CD4-positive, alpha-beta T cell treated with Interleukin-1 beta for 1 hour (primary cell): Measurements from ENCODE around the gene P4HA2.

Source experiments
- DNase-seq, 2 donors: peaks; one replicate each; pipeline ENCODE4 v3.0.0-alpha.2; 2020 to 2022

P4HA2 gene

DNA sequence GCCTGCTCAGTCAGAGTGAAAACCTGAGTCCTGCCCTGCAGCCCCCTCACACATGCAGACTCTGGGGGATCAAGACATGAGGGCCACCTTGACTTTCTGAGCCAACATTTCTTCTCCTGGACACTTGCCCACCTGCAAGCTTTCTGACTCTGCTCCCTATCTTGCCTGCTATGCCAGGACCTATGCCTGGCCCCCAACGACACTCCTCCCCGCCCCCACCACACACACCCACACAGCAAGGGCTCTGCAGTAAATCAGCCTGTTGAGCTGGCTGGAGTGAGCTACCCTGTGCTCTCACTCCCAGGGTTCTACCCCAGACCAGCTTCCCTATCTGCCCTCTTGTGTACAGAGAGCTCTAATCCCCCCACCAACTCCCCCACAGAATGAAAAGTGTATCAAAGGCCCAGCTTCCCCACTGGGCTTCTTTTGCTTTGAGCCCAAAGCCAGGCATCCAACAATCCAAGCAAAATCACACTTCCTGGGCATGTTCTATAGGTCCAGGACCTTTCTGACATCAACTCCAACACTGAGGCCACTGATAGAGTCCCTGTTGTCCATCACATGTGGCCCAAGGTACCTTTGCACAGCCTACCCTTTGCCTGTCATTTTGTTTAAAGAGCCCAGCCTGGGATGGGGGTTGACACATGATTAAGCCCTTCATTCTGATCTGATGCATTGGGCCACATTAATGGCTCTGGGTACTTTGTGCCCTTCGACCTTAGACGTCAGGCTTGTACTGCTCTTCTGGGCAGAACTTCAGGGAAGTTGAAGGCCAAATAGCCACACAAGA lies 37.1 kb upstream of the P4HA2 start:
- DNase-seq = no peak

DNA sequence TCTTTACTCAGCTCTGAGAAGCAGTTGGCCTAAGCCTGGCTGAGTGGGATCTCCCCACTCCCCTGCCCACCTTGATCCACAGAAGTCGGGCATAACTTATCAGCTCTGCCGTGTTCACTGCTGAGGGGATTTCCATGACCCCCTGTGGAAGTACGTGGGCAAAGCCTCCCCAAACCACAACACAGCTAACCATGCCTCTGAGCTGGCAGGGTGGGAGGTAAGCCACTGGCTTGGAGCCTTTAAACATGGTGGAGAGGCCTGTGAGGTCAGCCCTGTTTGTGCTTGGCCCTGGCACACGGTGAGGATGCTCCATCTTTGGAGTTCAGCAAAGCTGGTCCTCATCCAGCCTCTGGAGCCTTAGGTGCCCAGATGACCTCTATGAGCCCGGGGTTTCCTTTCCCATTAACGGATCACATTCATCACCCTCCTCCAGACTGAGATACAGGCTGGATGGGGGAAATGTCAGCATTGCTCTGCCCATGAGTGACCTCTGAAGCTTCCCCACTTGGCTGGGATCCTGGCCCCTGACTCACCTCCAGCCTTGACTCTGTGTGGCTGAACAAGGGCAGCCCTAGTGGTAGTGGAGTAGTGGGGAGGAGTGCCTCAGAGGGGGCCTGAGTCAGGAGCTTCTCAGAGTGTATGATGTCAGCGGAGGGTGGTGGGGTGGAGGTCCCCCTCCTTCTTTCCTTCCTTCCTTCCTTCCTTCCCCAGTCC lies 36.1 kb upstream of the P4HA2 start:
- no peak for DNase-seq

DNA sequence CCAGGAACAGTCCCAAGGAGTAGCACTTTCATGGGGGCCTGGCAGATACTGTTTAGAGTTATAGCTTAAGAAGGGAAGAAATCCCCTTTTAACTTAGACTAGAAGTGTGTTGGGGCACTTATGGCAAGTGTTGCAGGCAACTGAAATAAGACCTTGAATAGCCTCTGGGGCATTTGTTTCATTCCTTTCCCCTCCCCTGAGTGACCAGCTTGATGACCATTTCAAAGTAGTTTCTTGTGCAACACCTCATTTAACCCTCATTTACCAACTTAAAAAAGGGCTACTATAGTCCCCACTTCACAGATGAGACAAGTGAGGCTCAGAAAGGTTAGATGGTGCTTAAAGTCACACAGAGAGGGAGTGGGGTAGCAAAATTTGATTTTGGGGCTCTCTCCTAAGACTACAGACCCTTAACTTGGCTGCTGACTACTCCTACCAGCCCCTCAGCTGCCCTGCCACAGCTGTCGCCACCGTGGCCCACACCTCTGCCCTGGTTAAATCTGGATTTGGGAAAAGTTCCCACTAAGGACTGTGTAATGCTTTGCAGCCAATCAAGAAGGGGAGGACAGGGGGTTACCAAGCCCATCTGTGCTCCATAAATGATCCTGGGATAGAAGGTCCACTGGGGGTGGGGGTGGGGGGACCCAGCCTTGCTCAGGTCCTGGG lies 35.4 kb upstream of the P4HA2 start:
- DNase-seq = no peak

DNA sequence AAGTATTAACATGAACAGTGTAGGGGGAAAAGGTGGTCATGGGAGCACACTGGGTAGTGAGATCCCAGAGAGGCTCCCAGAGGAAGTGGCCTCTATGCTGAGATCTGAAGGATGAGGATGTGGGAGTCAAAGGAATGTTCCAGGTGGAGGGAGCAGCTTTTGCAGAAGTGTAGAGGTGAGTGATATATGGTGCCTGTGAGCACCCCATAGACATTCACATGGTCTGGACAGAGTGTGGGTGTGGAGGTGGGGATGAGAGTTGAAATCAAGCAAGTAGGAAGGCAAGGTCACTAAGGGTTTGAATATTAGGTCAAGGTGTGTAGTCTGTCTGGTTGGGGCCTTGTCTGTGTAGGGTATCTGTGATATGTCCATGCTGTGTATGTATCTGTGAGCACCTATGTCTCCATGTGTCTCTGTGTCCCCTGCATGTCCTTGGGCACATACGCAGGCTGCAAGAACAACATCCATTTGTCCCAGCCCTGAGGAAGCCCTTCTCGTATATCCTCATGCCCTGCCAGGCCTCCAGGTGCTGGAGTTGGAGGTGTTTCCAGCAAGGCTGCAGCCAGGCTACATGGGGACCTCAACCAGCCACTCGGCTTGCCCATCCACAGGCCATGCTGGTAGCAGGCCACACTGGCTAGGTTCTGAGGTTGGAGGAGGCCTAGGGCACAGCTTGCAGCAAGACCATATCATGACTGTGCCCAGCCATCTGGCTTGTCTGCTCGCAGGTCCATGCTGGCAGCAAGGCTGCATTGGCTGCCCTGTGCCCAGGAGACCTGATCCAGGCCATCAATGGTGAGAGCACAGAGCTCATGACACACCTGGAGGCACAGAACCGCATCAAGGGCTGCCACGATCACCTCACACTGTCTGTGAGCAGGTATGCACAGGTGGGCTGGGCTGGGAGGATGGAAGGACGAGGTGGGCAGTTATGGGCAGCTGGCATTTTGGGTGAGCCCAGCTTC lies 34.5 kb upstream of the P4HA2 start:
- DNase-seq = no peak

DNA sequence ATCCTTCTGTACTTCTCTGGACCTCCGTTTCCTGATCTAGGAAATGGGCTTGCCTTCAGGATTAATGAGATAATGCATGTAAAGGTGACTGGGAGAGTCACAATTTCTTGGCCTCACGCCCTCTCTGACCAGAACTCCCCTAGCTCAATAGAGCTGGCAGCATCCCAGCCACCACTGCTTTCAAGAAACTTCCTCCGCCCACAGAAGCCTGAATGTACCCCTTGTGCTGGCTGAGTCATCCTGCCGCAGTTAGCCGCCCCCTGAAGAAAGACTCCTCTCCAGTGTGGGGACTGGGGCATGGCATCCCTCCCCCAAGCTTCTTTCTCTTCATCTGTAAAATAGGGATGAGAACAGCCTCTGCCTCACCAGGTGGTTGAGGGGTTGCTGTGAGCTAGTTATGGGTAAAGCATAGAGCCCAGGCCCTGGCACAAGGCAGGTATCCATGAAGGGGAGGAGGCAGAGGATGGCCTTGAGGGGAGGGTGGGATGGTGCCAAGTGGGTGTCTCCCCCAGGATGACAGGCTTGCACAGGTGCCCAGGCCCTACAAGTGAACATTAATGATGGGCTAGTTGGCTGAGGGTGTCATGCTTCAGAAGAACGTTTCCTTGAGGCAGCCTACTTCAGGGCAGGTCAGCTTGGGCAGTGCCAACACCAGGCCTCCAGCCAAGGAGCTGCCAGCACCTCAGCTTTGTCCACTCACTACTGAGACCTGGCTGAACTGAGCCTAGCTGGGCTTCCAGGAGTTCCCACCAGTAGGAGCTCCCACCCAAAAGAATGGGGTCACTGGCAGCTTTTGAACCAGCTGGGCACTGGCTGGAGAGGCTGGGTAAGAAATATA lies 33.3 kb upstream of the P4HA2 start:
- DNase-seq = no peak

DNA sequence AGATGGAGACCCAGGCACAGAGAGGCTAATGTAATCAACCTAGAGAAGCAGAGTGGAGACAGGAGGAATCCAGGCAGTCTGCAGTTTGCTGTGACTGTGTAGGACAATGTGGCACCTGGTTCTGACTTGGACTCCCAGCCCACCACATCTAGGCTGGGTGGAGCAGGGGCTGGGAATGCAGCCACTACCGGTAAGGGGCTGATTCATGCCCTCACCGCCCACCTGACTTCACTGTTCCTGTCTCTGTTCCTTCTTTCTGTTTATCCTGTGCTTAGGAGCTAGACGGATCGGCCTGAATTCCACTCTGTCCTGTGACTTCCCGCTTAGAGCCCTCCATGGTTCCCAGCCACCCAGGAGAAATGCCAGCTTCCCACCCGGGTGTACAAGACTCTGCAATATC lies 32.4 kb upstream of the P4HA2 start:
- no peak for DNase-seq

DNA sequence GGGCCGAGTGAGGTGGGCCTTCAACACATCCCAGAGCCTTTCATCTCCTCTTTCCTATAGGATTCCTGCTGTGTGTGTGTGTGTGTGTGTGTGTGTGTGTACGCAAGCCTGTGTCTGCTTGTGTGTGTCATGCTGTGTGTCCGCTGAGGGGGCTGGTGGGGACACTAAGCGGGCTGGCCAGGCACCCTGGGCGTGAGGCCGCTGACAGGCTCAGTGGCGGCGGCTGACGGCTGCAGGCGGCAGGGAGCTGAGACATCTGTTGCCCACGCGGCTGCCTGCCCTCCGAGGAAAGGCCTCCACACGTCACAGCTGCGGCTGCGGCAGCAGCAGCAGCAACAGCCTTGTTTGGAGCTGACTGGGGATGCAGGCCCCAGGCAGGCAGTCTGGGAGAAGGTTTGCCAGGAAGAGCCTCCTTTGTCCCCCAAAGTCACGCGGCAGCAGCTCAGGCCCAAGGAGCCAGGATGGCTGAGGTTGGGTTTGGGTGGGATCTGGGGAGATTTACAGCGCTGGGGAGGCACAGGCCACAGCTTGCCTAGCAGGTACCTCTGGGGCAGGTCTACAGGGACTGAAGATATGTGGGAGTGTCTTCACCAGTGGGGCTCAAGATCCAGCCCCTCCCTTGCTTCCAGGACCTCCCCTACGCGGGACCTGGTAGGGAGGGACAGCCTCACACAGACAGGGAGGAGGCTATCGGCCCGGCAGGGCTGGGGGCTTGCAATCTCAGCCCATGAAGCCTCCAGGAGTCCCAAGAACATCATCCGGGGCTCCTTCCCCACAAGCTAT lies 31.6 kb upstream of the P4HA2 start:
- DNase-seq = no peak

DNA sequence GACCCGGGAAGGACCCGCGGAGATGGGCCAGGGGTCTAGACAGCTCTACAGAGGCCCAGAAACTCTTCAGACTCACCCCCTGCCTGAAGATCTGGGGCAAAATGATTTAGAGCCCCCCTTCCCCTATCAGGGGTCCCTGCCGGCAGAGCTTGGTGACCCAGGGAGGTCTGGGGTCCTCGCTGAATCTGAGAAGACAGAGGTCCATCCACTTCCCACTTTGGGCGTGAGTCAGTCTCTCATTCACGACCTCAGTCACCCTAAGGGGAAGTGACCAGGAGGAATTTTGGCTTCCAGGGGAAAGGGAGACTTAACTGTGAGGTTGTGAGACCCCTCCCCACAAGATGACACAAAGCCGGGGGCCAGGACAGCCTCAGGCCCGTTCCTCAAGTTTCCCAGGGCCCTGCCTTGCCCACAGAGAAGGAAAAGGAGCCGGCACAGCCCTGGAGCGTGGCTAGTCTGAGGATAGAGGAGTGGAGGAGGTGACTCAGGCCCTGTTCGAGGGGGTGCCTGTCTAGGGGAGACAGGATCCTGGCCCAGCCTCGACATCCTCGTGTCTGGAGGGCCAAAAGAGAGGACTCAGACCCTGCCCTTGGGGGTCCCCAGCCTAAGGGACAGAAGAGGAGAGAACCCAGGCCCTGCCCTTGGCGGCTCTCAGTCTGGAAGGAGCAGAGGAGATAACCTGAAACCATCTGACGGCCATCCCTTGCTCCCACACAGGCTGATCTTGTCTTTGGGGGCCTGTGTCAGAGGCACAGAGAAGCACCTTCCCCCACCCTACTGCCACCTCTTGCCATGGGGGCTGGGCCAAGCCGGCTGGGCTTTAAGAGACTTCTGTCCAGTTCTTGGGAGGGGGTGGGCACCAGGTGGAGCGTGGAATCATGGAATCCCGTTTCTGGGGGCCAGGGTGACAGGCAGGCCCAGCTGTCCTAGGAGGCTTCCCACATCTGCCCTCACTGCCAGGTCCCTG lies 30.7 kb upstream of the P4HA2 start:
- no peak for DNase-seq

DNA sequence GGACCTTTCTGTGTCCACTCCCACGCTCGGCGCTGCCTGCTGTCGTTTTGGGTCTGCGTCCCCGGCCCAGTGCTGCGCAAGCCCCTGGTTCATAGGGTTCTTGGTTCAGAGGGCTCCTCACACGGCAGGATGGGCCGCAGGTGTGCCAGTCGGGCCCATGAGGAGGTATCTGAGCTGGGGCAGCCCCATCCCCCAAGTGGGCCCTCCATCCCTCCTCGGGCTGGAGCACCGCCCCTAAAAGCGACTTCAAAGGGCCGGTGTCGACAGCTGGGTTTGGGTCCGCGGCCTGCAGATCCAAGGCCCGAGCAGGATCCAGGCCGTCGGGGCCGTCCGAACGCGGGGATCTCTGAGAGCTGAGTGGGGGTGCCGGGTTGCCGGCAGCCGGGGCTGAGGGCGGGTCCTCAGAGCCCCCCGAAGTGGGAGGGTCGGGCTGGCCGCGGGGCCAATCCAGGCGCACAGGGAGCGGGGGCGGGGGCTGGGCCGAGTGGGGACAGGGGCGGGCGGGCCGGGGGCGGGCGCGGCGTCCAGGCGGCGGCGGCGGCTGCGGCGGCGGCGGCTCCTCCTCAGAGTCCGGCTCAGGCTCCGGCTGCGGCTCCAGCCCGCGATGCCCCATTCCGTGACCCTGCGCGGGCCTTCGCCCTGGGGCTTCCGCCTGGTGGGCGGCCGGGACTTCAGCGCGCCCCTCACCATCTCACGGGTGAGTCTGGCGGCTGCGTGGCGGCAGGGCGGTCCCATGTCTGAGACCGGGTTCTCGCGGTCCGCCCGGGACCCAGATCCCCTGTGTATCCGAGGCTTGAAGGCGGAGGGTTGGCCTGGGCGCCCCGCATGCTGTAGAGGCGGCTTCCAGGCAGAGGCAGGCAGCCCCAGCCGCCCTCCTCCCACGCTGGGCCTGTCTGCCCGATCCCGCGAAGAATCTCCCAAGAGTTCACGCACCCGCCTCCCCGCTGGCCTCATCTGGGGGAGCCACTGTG lies 29.8 kb upstream of the P4HA2 start, which contains the start of gene PDLIM4:
PDLIM4 (plus strand) TSS at position 566 of the 971 bp plus-strand sequence; CDS start at position 605, 39 bp downstream.
- DNase-seq = no peak

DNA sequence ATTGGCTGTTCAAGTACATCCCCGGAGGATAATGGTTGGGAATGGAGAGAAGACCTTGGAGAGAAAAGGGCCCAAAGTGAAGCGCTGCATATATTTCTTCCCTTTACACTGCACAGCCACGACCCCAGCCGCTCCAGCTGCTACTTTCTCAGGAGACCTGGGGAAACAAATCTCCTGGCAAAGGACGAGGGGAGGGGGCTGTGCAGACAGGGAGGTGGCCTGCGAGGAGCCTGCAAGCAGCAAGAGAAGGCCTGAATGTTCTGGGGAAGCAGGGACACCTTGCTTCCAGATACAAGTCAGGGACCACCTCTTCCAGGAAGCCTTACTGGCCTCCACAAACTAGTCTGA lies 29.1 kb upstream of the P4HA2 start:
- no peak for DNase-seq

DNA sequence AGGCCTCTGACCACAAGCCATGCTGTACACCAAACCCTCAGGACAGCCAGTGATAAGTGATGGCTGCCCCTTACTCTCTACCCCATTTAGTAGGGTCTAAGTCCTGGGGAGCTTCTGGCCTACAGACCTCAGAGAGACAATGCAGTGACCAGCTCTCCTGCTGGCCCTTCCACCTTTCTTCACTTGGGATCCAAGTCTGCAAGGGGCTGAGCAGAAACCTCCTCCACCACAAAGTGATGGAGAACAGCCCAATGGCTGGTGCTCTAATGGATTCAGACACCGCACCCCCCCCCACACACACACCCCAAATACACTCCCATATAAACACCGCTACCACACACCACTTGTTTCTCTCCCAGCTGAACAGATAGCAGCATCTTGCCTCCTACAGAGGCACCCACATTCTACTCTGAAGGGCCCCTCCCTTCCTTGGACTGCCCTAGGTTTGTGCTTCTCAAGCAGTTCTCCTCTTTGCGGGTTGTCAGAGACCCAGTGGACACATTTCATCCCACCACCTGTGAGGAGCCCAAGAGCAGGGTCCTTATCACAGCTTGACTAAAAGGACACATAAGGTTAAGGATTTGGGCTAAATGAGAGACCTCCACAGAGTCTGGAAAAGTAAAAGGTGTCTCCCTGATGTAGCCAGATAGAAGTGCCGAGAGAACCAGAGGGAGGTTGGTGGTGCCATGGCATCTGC lies 28.6 kb upstream of the P4HA2 start:
- DNase-seq = no peak

DNA sequence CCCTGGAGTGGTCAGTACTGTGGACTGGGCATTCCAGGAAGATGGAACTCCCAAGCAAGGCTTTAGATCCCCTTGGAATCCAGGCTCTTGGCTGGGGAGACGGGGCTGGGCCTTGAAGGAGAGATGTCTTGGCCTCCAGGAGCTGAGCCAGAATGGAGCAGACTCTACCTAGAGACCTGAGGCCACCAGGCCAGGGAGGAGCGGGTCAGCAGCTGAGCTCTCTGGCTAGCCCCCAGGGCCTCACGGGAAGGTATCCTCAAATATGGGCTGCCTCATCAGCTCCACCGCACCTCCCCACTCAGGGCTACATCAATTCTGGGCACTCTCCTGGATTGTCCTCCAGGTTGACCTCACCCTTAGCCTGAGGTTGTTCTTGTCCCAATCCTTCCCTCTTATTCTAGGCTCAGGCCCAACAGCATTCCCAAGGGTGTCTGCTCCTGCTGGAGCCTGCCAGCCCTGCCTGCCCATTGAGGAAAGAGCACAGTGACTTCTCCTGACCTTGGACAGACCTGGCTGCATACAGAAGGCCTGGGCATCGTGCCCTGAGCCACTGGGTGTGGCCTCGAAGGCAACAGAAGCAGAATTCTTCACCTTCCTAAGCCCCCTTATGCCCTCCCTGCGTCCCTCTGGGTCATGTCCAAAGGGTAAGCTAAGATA lies 26.8 kb upstream of the P4HA2 start:
- DNase-seq = no peak

DNA sequence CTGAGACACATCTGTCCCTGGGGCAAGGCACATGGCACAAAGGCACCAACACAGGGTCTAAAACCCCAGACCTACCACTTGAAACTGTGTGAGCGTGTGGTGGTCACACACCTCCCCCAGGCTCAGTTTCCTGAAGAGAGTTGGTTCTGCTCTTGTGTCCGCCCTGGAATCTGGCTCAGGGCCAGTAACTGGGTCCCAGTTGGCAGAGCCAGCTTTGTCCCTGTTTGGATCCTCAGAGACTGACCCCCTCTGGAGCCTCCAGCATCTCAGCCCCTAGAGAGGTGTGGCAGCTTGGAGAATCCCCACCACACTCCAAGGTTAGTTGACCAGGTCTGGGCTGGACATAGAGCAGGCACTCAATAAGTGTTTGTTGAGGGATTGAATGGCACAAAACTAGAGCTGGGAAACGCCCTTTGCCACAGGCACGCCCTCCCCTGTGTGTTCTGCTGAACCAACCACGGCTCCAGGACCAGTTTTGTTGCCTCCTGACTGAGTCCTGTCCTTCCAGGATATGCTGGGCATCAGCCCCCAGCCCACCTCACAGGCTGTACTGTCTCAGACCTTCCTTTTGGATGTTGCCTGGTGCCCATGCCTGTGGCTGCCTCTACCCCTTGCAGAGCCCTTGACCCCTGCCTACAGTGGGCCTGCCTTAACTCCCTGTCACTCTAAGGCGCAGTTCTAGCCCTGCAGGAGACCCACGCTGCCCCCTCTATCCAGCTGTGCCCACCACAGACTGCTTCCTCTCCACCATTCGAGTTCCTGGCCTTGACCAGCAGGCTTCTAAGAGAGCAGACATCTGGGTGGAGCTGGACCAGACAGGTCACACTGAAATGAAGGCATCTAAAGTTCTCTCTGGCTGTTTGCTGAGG lies 26.0 kb upstream of the P4HA2 start:
- no peak for DNase-seq

DNA sequence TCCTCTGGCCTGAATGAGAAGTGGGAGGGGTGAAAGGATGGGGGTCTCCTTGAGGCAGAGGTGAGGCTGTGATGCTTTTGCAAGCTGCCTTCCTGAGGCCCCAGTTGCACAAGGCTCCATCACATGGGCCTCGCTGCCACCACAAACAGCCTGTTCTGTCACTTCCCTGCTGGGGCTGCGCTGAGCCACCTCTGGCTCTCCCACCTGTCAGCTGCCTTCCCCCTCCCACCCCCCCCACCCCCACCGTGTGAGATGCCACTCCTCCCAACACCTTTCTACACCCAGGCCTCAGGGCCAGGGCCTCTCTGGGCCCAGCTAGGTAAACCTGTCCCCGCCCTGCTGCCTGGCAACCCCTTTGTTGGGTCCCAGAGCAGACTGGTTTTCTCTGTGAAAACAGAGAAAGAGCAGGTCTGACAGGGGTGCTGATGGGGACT lies 25.4 kb upstream of the P4HA2 start:
- DNase-seq = no peak

DNA sequence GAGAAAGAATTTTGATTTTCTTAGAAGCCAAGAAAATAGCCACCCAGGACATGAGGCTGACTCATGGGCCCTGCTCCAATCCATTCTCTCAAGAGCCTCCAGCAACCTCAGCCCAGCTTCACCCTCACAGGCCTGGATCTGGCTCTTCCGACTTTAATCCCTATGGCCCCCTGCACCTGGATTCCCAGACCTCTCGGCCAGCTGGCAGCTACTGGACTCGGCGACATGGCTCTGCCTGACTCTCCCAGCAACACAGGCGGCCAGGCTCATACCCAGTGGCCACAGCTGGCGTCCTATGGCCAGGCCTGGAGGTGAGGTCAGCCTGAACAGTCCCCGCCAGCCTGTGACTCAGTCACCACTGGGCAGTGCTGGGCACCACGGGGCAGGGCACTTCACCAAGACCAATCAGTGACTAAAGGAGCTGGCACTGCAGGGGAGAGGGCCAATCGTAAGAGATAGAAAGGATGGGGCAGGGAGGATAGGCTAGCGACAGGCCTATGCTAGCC lies 23.6 kb upstream of the P4HA2 start:
- no peak for DNase-seq

DNA sequence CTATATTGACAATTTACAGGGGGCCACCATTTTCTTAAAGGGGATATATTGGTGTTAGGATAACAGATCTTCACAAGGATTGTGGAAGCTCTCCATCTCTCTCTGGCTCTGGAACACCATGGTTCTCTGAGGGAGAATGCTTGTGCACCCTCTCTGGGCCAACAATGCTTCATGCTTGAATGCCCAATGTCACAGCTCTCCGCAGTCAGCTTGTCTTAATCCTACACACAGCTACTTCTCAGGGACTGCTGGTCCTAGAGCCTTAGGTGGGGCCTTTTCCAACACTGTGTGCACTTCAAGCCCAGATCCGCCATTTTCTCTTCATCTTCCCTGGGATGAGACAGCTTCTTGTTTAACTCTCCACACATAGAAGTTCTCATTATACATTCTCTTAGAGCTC lies 22.9 kb upstream of the P4HA2 start:
- no peak for DNase-seq
